Rectal smooth muscle tissue (tissue), 1 donor: ENCODE results near the gene GNE.
"Not testable (repeated sequence)": the region's sequence is repeated elsewhere in the genome, so short reads cannot be mapped to it uniquely, and the experiment has no call there.

Experiments
- H3K27ac ChIP-seq: one replicate; pipeline ENCODE4 v1.7.0; 2013; ENCODE audit warnings: low read depth, low read length, inconsistent platforms
- H3K27me3 ChIP-seq: one replicate; pipeline ENCODE4 v1.7.0; 2013; ENCODE audit warnings: low read length; ENCODE audit not compliant: control insufficient read depth, insufficient read depth
- H3K36me3 ChIP-seq: one replicate; pipeline ENCODE4 v1.7.0; 2013; ENCODE audit warnings: low read length; ENCODE audit not compliant: control insufficient read depth, insufficient read depth
- H3K4me1 ChIP-seq: one replicate; pipeline ENCODE4 v1.7.0; 2013; ENCODE audit warnings: low read length; ENCODE audit not compliant: control insufficient read depth, insufficient read depth
- H3K4me3 ChIP-seq: one replicate; pipeline ENCODE4 v1.7.0; 2013; ENCODE audit warnings: low read length
- H3K9ac ChIP-seq: one replicate; pipeline ENCODE4 v1.7.0; 2013; ENCODE audit warnings: low read length

Gene GNE, protein sequence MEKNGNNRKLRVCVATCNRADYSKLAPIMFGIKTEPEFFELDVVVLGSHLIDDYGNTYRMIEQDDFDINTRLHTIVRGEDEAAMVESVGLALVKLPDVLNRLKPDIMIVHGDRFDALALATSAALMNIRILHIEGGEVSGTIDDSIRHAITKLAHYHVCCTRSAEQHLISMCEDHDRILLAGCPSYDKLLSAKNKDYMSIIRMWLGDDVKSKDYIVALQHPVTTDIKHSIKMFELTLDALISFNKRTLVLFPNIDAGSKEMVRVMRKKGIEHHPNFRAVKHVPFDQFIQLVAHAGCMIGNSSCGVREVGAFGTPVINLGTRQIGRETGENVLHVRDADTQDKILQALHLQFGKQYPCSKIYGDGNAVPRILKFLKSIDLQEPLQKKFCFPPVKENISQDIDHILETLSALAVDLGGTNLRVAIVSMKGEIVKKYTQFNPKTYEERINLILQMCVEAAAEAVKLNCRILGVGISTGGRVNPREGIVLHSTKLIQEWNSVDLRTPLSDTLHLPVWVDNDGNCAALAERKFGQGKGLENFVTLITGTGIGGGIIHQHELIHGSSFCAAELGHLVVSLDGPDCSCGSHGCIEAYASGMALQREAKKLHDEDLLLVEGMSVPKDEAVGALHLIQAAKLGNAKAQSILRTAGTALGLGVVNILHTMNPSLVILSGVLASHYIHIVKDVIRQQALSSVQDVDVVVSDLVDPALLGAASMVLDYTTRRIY

DNA sequence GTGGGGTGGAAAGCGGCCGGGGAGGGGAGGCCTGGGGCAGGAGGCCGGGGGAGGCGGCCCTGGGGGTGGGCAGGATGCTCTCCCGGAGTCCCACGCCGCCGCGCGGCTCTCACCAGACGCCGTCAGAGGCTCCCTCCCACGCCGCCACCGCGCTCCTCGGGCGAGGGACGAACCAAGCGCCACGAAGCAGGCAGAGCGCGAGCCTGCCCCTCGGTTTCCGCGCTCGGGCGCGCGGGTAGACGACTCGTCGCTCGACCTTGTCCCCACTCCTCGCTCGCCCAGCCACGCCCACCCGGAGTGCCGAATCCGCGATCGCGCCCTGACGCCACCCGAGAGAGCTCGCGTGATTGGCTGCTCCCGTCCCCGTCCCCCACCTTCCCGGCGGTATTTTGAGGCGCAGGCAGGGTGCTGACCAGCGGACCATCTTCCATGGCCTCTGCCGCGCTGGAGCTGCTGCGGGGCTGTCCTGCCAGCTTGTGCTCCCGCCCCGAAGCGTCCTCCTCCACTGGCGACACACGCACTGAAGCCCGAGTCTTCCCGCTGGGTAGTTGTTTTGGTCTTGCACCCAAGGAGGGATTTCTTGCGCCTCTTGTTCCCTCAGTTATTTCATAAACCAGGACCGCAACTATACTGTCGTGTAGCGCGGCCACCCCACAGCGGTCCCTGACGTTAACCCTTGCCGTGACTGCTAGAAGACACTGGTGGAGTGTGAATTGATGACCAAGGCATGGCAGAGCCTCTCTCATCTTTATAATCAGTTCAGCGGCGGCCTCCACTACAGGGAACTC is at the start of gene GNE:
Gene GNE, minus strand, starts transcription at position 241 of the 788 bp plus-strand sequence. CDS start 9,093 bp downstream, outside the sequence.
- no peaks in the 10 kb centered on the region for H3K27me3 ChIP-seq
- H3K4me1 ChIP-seq, result no peaks in the 10 kb centered on the region
- peak within 1 kb of the TSS; percentile 58 for H3K9ac ChIP-seq
- peak within 1 kb of the TSS; percentile 96 for H3K27ac ChIP-seq
- no peaks in the 10 kb centered on the region for H3K36me3 ChIP-seq
- H3K4me3 ChIP-seq, result peak within 1 kb of the TSS; percentile 79

GRCh38 chr9:36306471-36307306 is 48.4 kb upstream of the GNE start:
- H3K36me3 ChIP-seq, result no peaks in the 10 kb centered on the region
- H3K27ac ChIP-seq, result no peak overlapping the region
- no peak overlapping the region for H3K9ac ChIP-seq
- no peak overlapping the region for H3K4me3 ChIP-seq
- H3K4me1 ChIP-seq, result no peaks in the 10 kb centered on the region
- H3K27me3 ChIP-seq, result no peaks in the 10 kb centered on the region

- H3K4me1 ChIP-seq, H3K36me3 ChIP-seq, H3K27me3 ChIP-seq, H3K27ac ChIP-seq, H3K4me3 ChIP-seq, H3K9ac ChIP-seq: not testable (repeated sequence)
These were observed 46.1 kb upstream of the GNE start for GRCh38 chr9:36304366-36304765.

DNA sequence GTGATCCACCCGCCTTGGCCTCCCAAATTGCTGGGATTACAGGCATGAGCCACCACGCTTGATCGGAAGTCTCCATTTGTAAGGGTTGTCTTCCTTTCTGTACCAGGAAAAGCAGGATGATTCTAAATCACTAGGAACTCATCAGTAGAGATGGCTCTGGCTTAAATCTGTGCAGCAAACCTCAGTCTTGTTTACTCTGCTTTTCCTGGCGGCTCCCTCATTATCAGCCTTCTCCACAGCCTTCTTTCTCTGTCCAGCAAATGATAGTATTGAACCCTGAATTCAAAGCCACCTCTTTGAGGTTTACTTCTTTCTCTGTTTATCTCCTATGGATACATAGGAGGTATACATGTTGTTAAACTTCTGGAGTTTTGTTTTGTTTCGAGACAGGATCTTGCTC is 43.0 kb upstream of the GNE start:
- H3K4me1 ChIP-seq, result no peaks in the 10 kb centered on the region
- no peaks in the 10 kb centered on the region for H3K36me3 ChIP-seq
- no peaks in the 10 kb centered on the region for H3K27me3 ChIP-seq

DNA sequence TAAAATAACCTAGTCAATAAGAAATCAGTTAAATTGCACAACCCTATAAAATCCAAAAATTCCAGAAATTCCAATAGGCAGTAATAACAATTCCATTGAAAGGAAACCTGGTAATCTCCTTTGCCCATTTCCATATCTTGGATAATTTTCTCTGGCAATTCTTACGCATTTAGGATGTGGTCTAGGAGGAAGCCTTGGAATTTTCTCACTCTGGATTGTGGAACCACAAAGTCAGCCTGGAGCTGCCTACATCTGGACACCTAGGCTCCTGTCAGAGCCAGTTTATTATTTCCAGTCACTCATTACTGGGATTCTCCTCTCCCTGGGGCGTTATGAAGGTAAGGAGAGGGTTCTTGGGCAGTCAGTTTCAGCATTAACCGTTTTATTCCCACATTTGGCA is 40.3 kb upstream of the GNE start:
- no peak overlapping the region for H3K27ac ChIP-seq
- H3K36me3 ChIP-seq, result no peaks in the 10 kb centered on the region
- H3K27me3 ChIP-seq, result no peaks in the 10 kb centered on the region

More for the DNA sequence above, 43.0 kb upstream of the GNE start:
- no peak overlapping the region for H3K27ac ChIP-seq
- H3K9ac ChIP-seq, result no peak overlapping the region
- no peak overlapping the region for H3K4me3 ChIP-seq

DNA sequence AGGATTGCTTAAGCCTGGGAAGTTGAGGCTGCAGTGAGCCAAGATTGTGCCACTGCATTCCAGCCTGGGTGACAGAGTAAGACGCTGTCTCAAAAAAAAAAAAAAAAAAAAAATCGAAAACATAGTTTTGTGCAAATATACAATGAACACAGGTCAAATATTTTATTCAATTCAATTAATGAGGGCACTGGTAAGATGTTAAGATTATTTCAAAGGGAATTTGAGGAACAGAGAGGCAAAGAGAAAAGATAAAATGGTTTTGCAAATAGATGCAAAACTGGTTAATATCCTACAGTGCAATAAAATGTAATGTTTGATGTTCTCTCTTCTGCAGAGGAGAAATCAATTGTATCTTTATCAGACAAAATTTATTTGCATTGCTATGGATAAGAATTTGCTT is 39.5 kb upstream of the GNE start:
- Histone ChIP-seq H3K4me1 (no peaks in the 10 kb centered on the region), H3K36me3 (no peaks in the 10 kb centered on the region), H3K27me3 (no peaks in the 10 kb centered on the region), H3K4me3 (no peak overlapping the region), H3K9ac (no peak overlapping the region), H3K27ac (no peak overlapping the region)

More for the DNA sequence above, 40.3 kb upstream of the GNE start:
- H3K4me3 ChIP-seq, result no peak overlapping the region
- H3K4me1 ChIP-seq, result no peaks in the 10 kb centered on the region
- no peak overlapping the region for H3K9ac ChIP-seq

GRCh38 chr9:36294996-36295395 is 36.7 kb upstream of the GNE start:
- H3K27me3 ChIP-seq, H3K4me1 ChIP-seq, H3K36me3 ChIP-seq, H3K27ac ChIP-seq, H3K9ac ChIP-seq, H3K4me3 ChIP-seq: not testable (repeated sequence)

GRCh38 chr9:36293918-36294317 is 35.7 kb upstream of the GNE start:
- no peak overlapping the region for H3K27ac ChIP-seq
- no peaks in the 10 kb centered on the region for H3K27me3 ChIP-seq
- H3K9ac ChIP-seq, result no peak overlapping the region
- no peaks in the 10 kb centered on the region for H3K36me3 ChIP-seq
- H3K4me1 ChIP-seq, result no peaks in the 10 kb centered on the region
- no peak overlapping the region for H3K4me3 ChIP-seq

- Histone ChIP-seq H3K4me3 (no peak overlapping the region), H3K4me1 (no peaks in the 10 kb centered on the region), H3K27me3 (no peaks in the 10 kb centered on the region), H3K27ac (no peak overlapping the region), H3K36me3 (no peaks in the 10 kb centered on the region), H3K9ac (no peak overlapping the region)
These were observed 34.9 kb upstream of the GNE start for GRCh38 chr9:36293171-36293570.

- H3K4me3 ChIP-seq, result no peak overlapping the region
- no peaks in the 10 kb centered on the region for H3K36me3 ChIP-seq
- no peak overlapping the region for H3K27ac ChIP-seq
- no peak overlapping the region for H3K9ac ChIP-seq
- H3K27me3 ChIP-seq, result no peaks in the 10 kb centered on the region
- no peaks in the 10 kb centered on the region for H3K4me1 ChIP-seq
These were observed 34.4 kb upstream of the GNE start for GRCh38 chr9:36292641-36293040.

GRCh38 chr9:36290996-36291395 is 32.7 kb upstream of the GNE start:
- Histone ChIP-seq H3K27me3 (no peaks in the 10 kb centered on the region), H3K27ac (no peak overlapping the region), H3K9ac (no peak overlapping the region), H3K4me3 (no peak overlapping the region), H3K36me3 (no peaks in the 10 kb centered on the region), H3K4me1 (no peaks in the 10 kb centered on the region)
